Left ventricle myocardium inferior (tissue), 1 donor: ENCODE results near the gene SLX9. TPM values are rescaled to one million over a fixed set of nuclear protein-coding genes. Genes with fewer than 3 reads are reported as not detected.

ENCODE experiments used
- DNase-seq: peaks from one replicate; pipeline ENCODE4 v3.0.0-alpha.2; 2020
- H3K27ac ChIP-seq: fragments of 200-600 bp; replicated peaks from 2 replicates; pipeline ENCODE4 v1.8.0; 2021
- H3K27me3 ChIP-seq: fragments of 200-600 bp; 2 replicates; pipeline ENCODE4 v1.8.0; 2021; ENCODE audit warnings: low read depth
- H3K36me3 ChIP-seq: fragments of 200-600 bp; 2 replicates; pipeline ENCODE4 v1.8.0; 2021
- H3K4me1 ChIP-seq: fragments of 200-600 bp; 2 replicates; pipeline ENCODE4 v1.8.0; 2021
- H3K4me3 ChIP-seq: fragments of 200-600 bp; 2 replicates; pipeline ENCODE4 v1.8.0; 2021; ENCODE audit warnings: mild to moderate bottlenecking, moderate library complexity
- H3K9me3 ChIP-seq: fragments of 200-600 bp; replicated peaks from 2 replicates; pipeline ENCODE4 v1.8.0; 2021
- CTCF ChIP-seq: fragments of 200-600 bp; IDR thresholded peaks from 2 replicates; pipeline ENCODE4 v1.8.0; 2021; ENCODE audit warnings: antibody characterized with exemption, mild to moderate bottlenecking, borderline replicate concordance
- intact Hi-C: fragments of 100-400 bp; cut with micrococcal nuclease; formaldehyde crosslinking; loops from one replicate; pipeline ENCODE4 v1.11.0; 2022
- total RNA-seq: library from RNA; stranded (reverse); fragmentation: NEBNext Ultra II Directional; extraction: Animal tissue kit (Norgen Biotek cat#: 25700); gene quantifications from one replicate; pipeline ENCODE4 v1.2.1, GENCODE V29; 2021
- donor health status: DM: no; HTN: yes; CAD: no; lungs with severe emphysema.

The SLX9 gene
- total RNA-seq, 1 donor from 2014 or later, result 70.7 TPM

GRCh38 chr21:44966135-44967081, 26.6 kb downstream of the SLX9 start:
- H3K36me3 ChIP-seq, result peaks cover 21% of the 10 kb centered on the region
- peak; percentile 75 for DNase-seq
- H3K4me3 ChIP-seq, result peak overlapping the region; percentile 14
- peaks cover 89% of the 10 kb centered on the region for H3K4me1 ChIP-seq
- intact Hi-C loops, result no loop called here
- H3K27ac ChIP-seq, result peak overlapping the region; percentile 73
- H3K27me3 ChIP-seq, result no peaks in the 10 kb centered on the region
- TF ChIP-seq CTCF, result no peak
- H3K9me3 ChIP-seq, result no peaks in the 10 kb centered on the region

GRCh38 chr21:44967082-44968047, 27.5 kb downstream of the SLX9 start:
- TF ChIP-seq CTCF, result no peak
- Histone ChIP-seq H3K27me3 (no peaks in the 10 kb centered on the region), H3K36me3 (peaks cover 21% of the 10 kb centered on the region), H3K4me3 (peak overlapping the region; percentile 14), H3K9me3 (no peaks in the 10 kb centered on the region), H3K4me1 (peaks cover 84% of the 10 kb centered on the region), H3K27ac (peak overlapping the region; percentile 73)
- DNase-seq, result no peak
- intact Hi-C loops, result no loop called here

GRCh38 chr21:44969066-44969670, 29.3 kb downstream of the SLX9 start:
- TF ChIP-seq CTCF, result no peak
- Histone ChIP-seq H3K36me3 (peaks cover 28% of the 10 kb centered on the region), H3K27me3 (no peaks in the 10 kb centered on the region), H3K9me3 (no peaks in the 10 kb centered on the region), H3K4me3 (no peak overlapping the region), H3K27ac (no peak overlapping the region), H3K4me1 (peaks cover 71% of the 10 kb centered on the region)
- intact Hi-C loops, result no loop called here
- no peak for DNase-seq

- Histone ChIP-seq H3K27ac (no peak overlapping the region), H3K36me3 (peaks cover 38% of the 10 kb centered on the region), H3K27me3 (no peaks in the 10 kb centered on the region), H3K9me3 (no peaks in the 10 kb centered on the region), H3K4me1 (peaks cover 61% of the 10 kb centered on the region), H3K4me3 (no peak overlapping the region)
- TF ChIP-seq CTCF, result no peak
- intact Hi-C loops, result no loop called here
- no peak for DNase-seq
Observed at GRCh38 chr21:44969931-44970755, 30.3 kb downstream of the SLX9 start.
